Endothelial cell of umbilical vein (primary cell): Measurements from ENCODE around the gene RAP2A. TPM values are rescaled to one million over a fixed set of nuclear protein-coding genes. Genes with fewer than 3 reads are reported as not detected.

ENCODE experiments used
- BruUV-seq: library from RNA; stranded (reverse); fragments of 400-500 nt; replicated peaks from 2 replicates; lab custom pipeline; 2021; lab: Mats Ljungman, UMichigan
- CTCF ChIA-PET: fragments of 300-600, 350-600 bp; sonication (Branson Sonifier 250); formaldehyde crosslinking; loops from one replicate; lab custom pipeline; 2021; ENCODE audit warnings: antibody characterized with exemption, inconsistent platforms; lab: Charles Lee
- POLR2A ChIA-PET: fragments of 300-600, 350-600 bp; sonication (Branson Sonifier 250); formaldehyde crosslinking; loops from one replicate; lab custom pipeline; 2021; ENCODE audit warnings: antibody characterized with exemption, inconsistent platforms; lab: Charles Lee
- DNase-seq: peaks from one replicate; pipeline ENCODE4 v3.0.0-alpha.2; 2011; ENCODE audit warnings: low read depth, low spot score
- FAIRE-seq: peaks from 2 replicates; lab custom pipeline; 2011; peaks lifted over from hg19 to GRCh38; lab: Jason Lieb, UNC
- H2AFZ ChIP-seq: 2 replicates; pipeline ENCODE4 v1.6.0; 2012; ENCODE audit warnings: low read depth, low read length, control low read depth, inconsistent platforms
- H3K27ac ChIP-seq: 2 replicates; pipeline ENCODE4 v1.5.1; 2011; ENCODE audit warnings: low read depth, mild to moderate bottlenecking, control low read depth, low read length, moderate library complexity; ENCODE audit not compliant: insufficient read depth
- H3K27me3 ChIP-seq, 2 experiments: 2 replicates each; pipeline versions ENCODE4 v1.6.0 to v1.6.1; 2011; ENCODE audit warnings: low read length in 2 of 2, mixed read lengths in 1 of 2; ENCODE audit not compliant: control insufficient read depth in 2 of 2, insufficient read depth in 2 of 2
- H3K36me3 ChIP-seq, 2 experiments: 2 replicates in 1 of 2; 3 replicates in 1 of 2; pipeline ENCODE4 v1.5.1; 2011; ENCODE audit warnings: low read length in 2 of 2, mild to moderate bottlenecking in 1 of 2, moderate library complexity in 1 of 2; ENCODE audit not compliant: control insufficient read depth in 2 of 2, insufficient read depth in 2 of 2; ENCODE audit errors: extremely low read depth in 1 of 2
- H3K4me1 ChIP-seq: 3 replicates; pipeline ENCODE4 v1.5.1; 2011; ENCODE audit warnings: mild to moderate bottlenecking, low read length; ENCODE audit not compliant: control insufficient read depth, insufficient read depth; ENCODE audit errors: extremely low read depth
- H3K4me2 ChIP-seq: 2 replicates; pipeline ENCODE4 v1.6.1; 2011; ENCODE audit warnings: low read length, control low read depth, mixed read lengths; ENCODE audit not compliant: insufficient read depth
- H3K4me3 ChIP-seq, 3 experiments: fragments of 200-600 bp in 1 of 3; sonication (generic), shearing (Covaris generic) in 1 of 3; replicated peaks in 1 of 3; 2 replicates each; pipeline ENCODE4 v1.5.1; 2011 to 2016; ENCODE audit warnings: control low read depth in 3 of 3, low read length in 3 of 3, mild to moderate bottlenecking in 2 of 3, inconsistent platforms in 1 of 3, low read depth in 1 of 3, moderate library complexity in 1 of 3; ENCODE audit not compliant: insufficient read depth in 1 of 3
- H3K79me2 ChIP-seq: 2 replicates; pipeline ENCODE4 v1.6.0; 2012; ENCODE audit warnings: low read length, inconsistent platforms; ENCODE audit not compliant: control insufficient read depth, insufficient read depth
- H3K9ac ChIP-seq: replicated peaks from 2 replicates; pipeline ENCODE3; 2011; ENCODE audit warnings: low read length, control low read depth; ENCODE audit not compliant: insufficient read depth; ENCODE audit errors: extremely low read depth
- H3K9me1 ChIP-seq: replicated peaks from 3 replicates; pipeline ENCODE4 v1.6.0; 2011; ENCODE audit warnings: mild to moderate bottlenecking, low read length; ENCODE audit not compliant: control insufficient read depth, insufficient read depth; ENCODE audit errors: extremely low read depth
- H3K9me3 ChIP-seq: replicated peaks from 2 replicates; pipeline ENCODE4 v1.5.1; 2012; ENCODE audit warnings: low read length, inconsistent platforms; ENCODE audit not compliant: control insufficient read depth, insufficient read depth
- H4K20me1 ChIP-seq: replicated peaks from 2 replicates; pipeline ENCODE3; 2011; ENCODE audit warnings: mild to moderate bottlenecking, low read length; ENCODE audit not compliant: control insufficient read depth, insufficient read depth; ENCODE audit errors: extremely low read depth
- GATA2 ChIP-seq: IDR thresholded peaks from 2 replicates; pipeline ENCODE4 v1.7.0; 2011; ENCODE audit warnings: low read depth, mild to moderate bottlenecking, moderate library complexity, mixed read lengths, low read length; ENCODE audit not compliant: insufficient read length, insufficient read depth
- JUN ChIP-seq: IDR thresholded peaks from 2 replicates; pipeline ENCODE4 v1.6.1; 2011; ENCODE audit warnings: borderline replicate concordance, low read depth; ENCODE audit not compliant: insufficient read length, insufficient read depth
- MYC ChIP-seq: IDR thresholded peaks from one replicate; pipeline ENCODE4 v1.6.1; 2011; ENCODE audit warnings: mild to moderate bottlenecking, low read depth, low read length
- POLR2A ChIP-seq: IDR thresholded peaks from 2 replicates; pipeline ENCODE4 v1.6.1; 2012; ENCODE audit warnings: low read depth, mild to moderate bottlenecking, control low read depth, low read length
- POLR2AphosphoS5 ChIP-seq: IDR thresholded peaks from 2 replicates; pipeline ENCODE4 v1.6.1; 2012; ENCODE audit warnings: low read depth, mild to moderate bottlenecking, control low read depth, low read length, moderate library complexity; ENCODE audit not compliant: insufficient read depth
- dilution Hi-C: fragments of 300-500 bp; cut with MboI; formaldehyde crosslinking; loops from one replicate; pipeline ENCODE4 v1.15.0; 2019; ENCODE audit warnings: low sequenced_read_pairs; ENCODE audit not compliant: extremely low pct_ligation_motif_present
- intact Hi-C: fragments of 100-400 bp; cut with micrococcal nuclease; formaldehyde crosslinking; loops from one replicate; pipeline ENCODE4 v1.10.0; 2022
- polyA plus RNA-seq, 4 experiments: library from polyadenylated mRNA; depleted of rRNA in 3 of 4; stranded (reverse) in 3 of 4; unstranded in 1 of 4; fragments of >200 nt; gene quantifications; 2 replicates each; pipeline versions ENCODE4 v1.2.1 to v1.2.3, GENCODE V29; 2011 to 2012; ENCODE audit warnings: missing spikeins in 1 of 4
- total RNA-seq: library from RNA; stranded (reverse); gene quantifications from 2 replicates; pipeline ENCODE4 v1.2.3, GENCODE V29; 2021
- TF ChIP-seq, protein P1 (sequence below), 2 donors: IDR thresholded peaks; 1 replicate in 1 of 2; 2 replicates in 1 of 2; pipeline ENCODE4 v1.5.1; 2011; ENCODE audit warnings: low read length in 2 of 2, mild to moderate bottlenecking in 2 of 2, moderate library complexity in 2 of 2, control low read depth in 1 of 2, inconsistent platforms in 1 of 2, low read depth in 1 of 2; ENCODE audit not compliant: insufficient read depth in 1 of 2; ENCODE audit errors: extremely low read depth in 1 of 2

The RAP2A gene
- total and polyA plus RNA-seq, 2 donors (not counting 3 experiments of a cell fraction or from before 2014, with no cell fraction given), result 7.8 to 44.4 TPM

DNA sequence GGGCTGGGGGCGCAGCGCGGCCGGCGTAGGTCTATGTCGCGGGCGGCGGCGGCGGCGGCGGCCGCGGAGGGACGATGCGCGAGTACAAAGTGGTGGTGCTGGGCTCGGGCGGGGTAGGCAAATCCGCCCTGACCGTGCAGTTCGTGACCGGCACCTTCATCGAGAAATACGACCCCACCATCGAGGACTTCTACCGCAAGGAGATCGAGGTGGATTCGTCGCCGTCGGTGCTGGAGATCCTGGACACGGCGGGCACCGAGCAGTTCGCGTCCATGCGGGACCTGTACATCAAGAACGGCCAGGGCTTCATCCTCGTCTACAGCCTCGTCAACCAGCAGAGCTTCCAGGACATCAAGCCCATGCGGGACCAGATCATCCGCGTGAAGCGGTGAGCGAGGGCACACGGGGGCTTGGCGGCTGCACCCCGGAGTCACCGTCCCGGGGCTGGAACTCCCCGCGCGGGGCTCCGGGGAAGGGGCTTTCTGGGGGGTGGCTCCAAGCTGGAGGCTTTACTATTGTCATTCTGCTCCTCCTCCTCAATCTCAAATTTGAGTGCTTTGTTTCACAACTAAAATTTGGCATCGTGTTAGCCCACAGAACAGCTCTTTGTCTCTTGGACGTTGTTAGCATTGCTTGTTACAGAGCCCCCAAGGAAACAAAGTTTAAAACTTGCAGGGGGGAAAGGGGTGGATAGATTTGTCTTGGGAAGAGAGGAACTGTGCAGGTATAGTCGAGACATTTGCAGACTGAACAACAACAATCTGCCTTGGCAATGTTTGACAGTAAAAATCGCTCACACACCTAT, 630 bp downstream of the RAP2A start:
- DNase-seq (peak; percentile 59), FAIRE-seq (peak; percentile 67)
- POLR2A ChIA-PET, result interaction anchor here (0.6 kb wide), 1 partner anchor 303 kb away, joined by 4 read pairs; no protein-coding TSS in a partner anchor
- CTCF ChIA-PET, result interaction anchor here (0.5 to 1.9 kb wide), 6 partner anchors 13 to 416 kb away, joined by 3 to 10 read pairs (median 4); no protein-coding TSS in a partner anchor
- TF ChIP-seq POLR2A (no peak), JUN (no peak), MYC (no peak), POLR2AphosphoS5 (no peak), GATA2 (no peak)
- TF ChIP-seq, protein P1, sequence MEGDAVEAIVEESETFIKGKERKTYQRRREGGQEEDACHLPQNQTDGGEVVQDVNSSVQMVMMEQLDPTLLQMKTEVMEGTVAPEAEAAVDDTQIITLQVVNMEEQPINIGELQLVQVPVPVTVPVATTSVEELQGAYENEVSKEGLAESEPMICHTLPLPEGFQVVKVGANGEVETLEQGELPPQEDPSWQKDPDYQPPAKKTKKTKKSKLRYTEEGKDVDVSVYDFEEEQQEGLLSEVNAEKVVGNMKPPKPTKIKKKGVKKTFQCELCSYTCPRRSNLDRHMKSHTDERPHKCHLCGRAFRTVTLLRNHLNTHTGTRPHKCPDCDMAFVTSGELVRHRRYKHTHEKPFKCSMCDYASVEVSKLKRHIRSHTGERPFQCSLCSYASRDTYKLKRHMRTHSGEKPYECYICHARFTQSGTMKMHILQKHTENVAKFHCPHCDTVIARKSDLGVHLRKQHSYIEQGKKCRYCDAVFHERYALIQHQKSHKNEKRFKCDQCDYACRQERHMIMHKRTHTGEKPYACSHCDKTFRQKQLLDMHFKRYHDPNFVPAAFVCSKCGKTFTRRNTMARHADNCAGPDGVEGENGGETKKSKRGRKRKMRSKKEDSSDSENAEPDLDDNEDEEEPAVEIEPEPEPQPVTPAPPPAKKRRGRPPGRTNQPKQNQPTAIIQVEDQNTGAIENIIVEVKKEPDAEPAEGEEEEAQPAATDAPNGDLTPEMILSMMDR (IDR thresholded peaks at IDR 0.05; ENCODE audit: extremely low read depth in 1 of 2, insufficient read depth in 1 of 2, low read depth in 1 of 2, low read length in 2 of 2), result no peak
- H3K27ac ChIP-seq, result peak overlapping the region; percentile 27
- TSS peak; percentile 23 for BruUV-seq
- H3K79me2 ChIP-seq, result peaks cover 46% of the 10 kb centered on the region
- intact Hi-C loops (loop anchor here (1.0 to 10.0 kb wide), 2 partner anchors 366 to 1380 kb away; partner anchors contain the start of gene UGGT2), dilution Hi-C loops (no loop called here)
- H3K9ac ChIP-seq, result peak overlapping the region; percentile 71
- peak overlapping the region; percentile 94 for H2AFZ ChIP-seq
- H3K36me3 ChIP-seq, result no peaks in the 10 kb centered on the region
- peaks cover 29% of the 10 kb centered on the region for H3K4me1 ChIP-seq
- no peaks in the 10 kb centered on the region for H3K27me3 ChIP-seq
- no peaks in the 10 kb centered on the region for H4K20me1 ChIP-seq
- no peaks in the 10 kb centered on the region for H3K9me3 ChIP-seq
- H3K4me3 ChIP-seq, result peak overlapping the region; percentile 77 to 92 (median 80)
- H3K4me2 ChIP-seq, result peak overlapping the region; percentile 94
- no peaks in the 10 kb centered on the region for H3K9me1 ChIP-seq
